Endothelial cell of umbilical vein (primary cell): ENCODE data around the gene OR5T2. TPM values are rescaled to one million over a fixed set of nuclear protein-coding genes. Genes with fewer than 3 reads are reported as not detected.

Experiments
- BruUV-seq: library from RNA; stranded (reverse); fragments of 400-500 nt; replicated peaks from 2 replicates; lab custom pipeline; 2021; lab: Mats Ljungman, UMichigan
- CTCF ChIA-PET: fragments of 300-600, 350-600 bp; sonication (Branson Sonifier 250); formaldehyde crosslinking; loops from one replicate; lab custom pipeline; 2021; ENCODE audit warnings: antibody characterized with exemption, inconsistent platforms; lab: Charles Lee
- POLR2A ChIA-PET: fragments of 300-600, 350-600 bp; sonication (Branson Sonifier 250); formaldehyde crosslinking; loops from one replicate; lab custom pipeline; 2021; ENCODE audit warnings: antibody characterized with exemption, inconsistent platforms; lab: Charles Lee
- DNase-seq: peaks from one replicate; pipeline ENCODE4 v3.0.0-alpha.2; 2011; ENCODE audit warnings: low read depth, low spot score
- FAIRE-seq: peaks from 2 replicates; lab custom pipeline; 2011; peaks lifted over from hg19 to GRCh38; lab: Jason Lieb, UNC
- H2AFZ ChIP-seq: 2 replicates; pipeline ENCODE4 v1.6.0; 2012; ENCODE audit warnings: low read depth, low read length, control low read depth, inconsistent platforms
- H3K27ac ChIP-seq: 2 replicates; pipeline ENCODE4 v1.5.1; 2011; ENCODE audit warnings: low read depth, mild to moderate bottlenecking, control low read depth, low read length, moderate library complexity; ENCODE audit not compliant: insufficient read depth
- H3K27me3 ChIP-seq, 2 experiments: 2 replicates each; pipeline versions ENCODE4 v1.6.0 to v1.6.1; 2011; ENCODE audit warnings: low read length in 2 of 2, mixed read lengths in 1 of 2; ENCODE audit not compliant: control insufficient read depth in 2 of 2, insufficient read depth in 2 of 2
- H3K36me3 ChIP-seq, 2 experiments: 2 replicates in 1 of 2; 3 replicates in 1 of 2; pipeline ENCODE4 v1.5.1; 2011; ENCODE audit warnings: low read length in 2 of 2, mild to moderate bottlenecking in 1 of 2, moderate library complexity in 1 of 2; ENCODE audit not compliant: control insufficient read depth in 2 of 2, insufficient read depth in 2 of 2; ENCODE audit errors: extremely low read depth in 1 of 2
- H3K4me1 ChIP-seq: 3 replicates; pipeline ENCODE4 v1.5.1; 2011; ENCODE audit warnings: mild to moderate bottlenecking, low read length; ENCODE audit not compliant: control insufficient read depth, insufficient read depth; ENCODE audit errors: extremely low read depth
- H3K4me2 ChIP-seq: 2 replicates; pipeline ENCODE4 v1.6.1; 2011; ENCODE audit warnings: low read length, control low read depth, mixed read lengths; ENCODE audit not compliant: insufficient read depth
- H3K4me3 ChIP-seq, 3 experiments: fragments of 200-600 bp in 1 of 3; sonication (generic), shearing (Covaris generic) in 1 of 3; replicated peaks in 1 of 3; 2 replicates each; pipeline ENCODE4 v1.5.1; 2011 to 2016; ENCODE audit warnings: control low read depth in 3 of 3, low read length in 3 of 3, mild to moderate bottlenecking in 2 of 3, inconsistent platforms in 1 of 3, low read depth in 1 of 3, moderate library complexity in 1 of 3; ENCODE audit not compliant: insufficient read depth in 1 of 3
- H3K79me2 ChIP-seq: 2 replicates; pipeline ENCODE4 v1.6.0; 2012; ENCODE audit warnings: low read length, inconsistent platforms; ENCODE audit not compliant: control insufficient read depth, insufficient read depth
- H3K9ac ChIP-seq: replicated peaks from 2 replicates; pipeline ENCODE3; 2011; ENCODE audit warnings: low read length, control low read depth; ENCODE audit not compliant: insufficient read depth; ENCODE audit errors: extremely low read depth
- H3K9me1 ChIP-seq: replicated peaks from 3 replicates; pipeline ENCODE4 v1.6.0; 2011; ENCODE audit warnings: mild to moderate bottlenecking, low read length; ENCODE audit not compliant: control insufficient read depth, insufficient read depth; ENCODE audit errors: extremely low read depth
- H3K9me3 ChIP-seq: replicated peaks from 2 replicates; pipeline ENCODE4 v1.5.1; 2012; ENCODE audit warnings: low read length, inconsistent platforms; ENCODE audit not compliant: control insufficient read depth, insufficient read depth
- H4K20me1 ChIP-seq: replicated peaks from 2 replicates; pipeline ENCODE3; 2011; ENCODE audit warnings: mild to moderate bottlenecking, low read length; ENCODE audit not compliant: control insufficient read depth, insufficient read depth; ENCODE audit errors: extremely low read depth
- EZH2 ChIP-seq: IDR thresholded peaks from 2 replicates; pipeline ENCODE4 v1.6.1; 2012; ENCODE audit warnings: borderline replicate concordance, low read depth, mild to moderate bottlenecking, moderate library complexity, low read length, inconsistent platforms; ENCODE audit not compliant: severe bottlenecking
- FOS ChIP-seq: IDR thresholded peaks from 2 replicates; pipeline ENCODE4 v1.6.1; 2011; ENCODE audit warnings: mild to moderate bottlenecking, low read length, moderate library complexity, borderline replicate concordance; ENCODE audit not compliant: insufficient read depth
- GATA2 ChIP-seq: IDR thresholded peaks from 2 replicates; pipeline ENCODE4 v1.7.0; 2011; ENCODE audit warnings: low read depth, mild to moderate bottlenecking, moderate library complexity, mixed read lengths, low read length; ENCODE audit not compliant: insufficient read length, insufficient read depth
- JUN ChIP-seq: IDR thresholded peaks from 2 replicates; pipeline ENCODE4 v1.6.1; 2011; ENCODE audit warnings: borderline replicate concordance, low read depth; ENCODE audit not compliant: insufficient read length, insufficient read depth
- MYC ChIP-seq: IDR thresholded peaks from one replicate; pipeline ENCODE4 v1.6.1; 2011; ENCODE audit warnings: mild to moderate bottlenecking, low read depth, low read length
- POLR2A ChIP-seq: IDR thresholded peaks from 2 replicates; pipeline ENCODE4 v1.6.1; 2012; ENCODE audit warnings: low read depth, mild to moderate bottlenecking, control low read depth, low read length
- POLR2AphosphoS5 ChIP-seq: IDR thresholded peaks from 2 replicates; pipeline ENCODE4 v1.6.1; 2012; ENCODE audit warnings: low read depth, mild to moderate bottlenecking, control low read depth, low read length, moderate library complexity; ENCODE audit not compliant: insufficient read depth
- dilution Hi-C: fragments of 300-500 bp; cut with MboI; formaldehyde crosslinking; loops from one replicate; pipeline ENCODE4 v1.15.0; 2019; ENCODE audit warnings: low sequenced_read_pairs; ENCODE audit not compliant: extremely low pct_ligation_motif_present
- intact Hi-C: fragments of 100-400 bp; cut with micrococcal nuclease; formaldehyde crosslinking; loops from one replicate; pipeline ENCODE4 v1.10.0; 2022
- polyA plus RNA-seq, 4 experiments: library from polyadenylated mRNA; depleted of rRNA in 3 of 4; stranded (reverse) in 3 of 4; unstranded in 1 of 4; fragments of >200 nt; gene quantifications; 2 replicates each; pipeline versions ENCODE4 v1.2.1 to v1.2.3, GENCODE V29; 2011 to 2012; ENCODE audit warnings: missing spikeins in 1 of 4
- total RNA-seq: library from RNA; stranded (reverse); gene quantifications from 2 replicates; pipeline ENCODE4 v1.2.3, GENCODE V29; 2021
- TF ChIP-seq, protein P1 (sequence below): IDR thresholded peaks from 2 replicates; pipeline ENCODE4 v1.6.1; 2011; ENCODE audit not compliant: insufficient read depth, insufficient read length
- TF ChIP-seq, protein P2 (sequence below), 2 donors: IDR thresholded peaks; 1 replicate in 1 of 2; 2 replicates in 1 of 2; pipeline ENCODE4 v1.5.1; 2011; ENCODE audit warnings: low read length in 2 of 2, mild to moderate bottlenecking in 2 of 2, moderate library complexity in 2 of 2, control low read depth in 1 of 2, inconsistent platforms in 1 of 2, low read depth in 1 of 2; ENCODE audit not compliant: insufficient read depth in 1 of 2; ENCODE audit errors: extremely low read depth in 1 of 2

OR5T2 gene
- total and polyA plus RNA-seq, 2 donors (not counting 3 experiments of a cell fraction or from before 2014, with no cell fraction given): not detected

DNA sequence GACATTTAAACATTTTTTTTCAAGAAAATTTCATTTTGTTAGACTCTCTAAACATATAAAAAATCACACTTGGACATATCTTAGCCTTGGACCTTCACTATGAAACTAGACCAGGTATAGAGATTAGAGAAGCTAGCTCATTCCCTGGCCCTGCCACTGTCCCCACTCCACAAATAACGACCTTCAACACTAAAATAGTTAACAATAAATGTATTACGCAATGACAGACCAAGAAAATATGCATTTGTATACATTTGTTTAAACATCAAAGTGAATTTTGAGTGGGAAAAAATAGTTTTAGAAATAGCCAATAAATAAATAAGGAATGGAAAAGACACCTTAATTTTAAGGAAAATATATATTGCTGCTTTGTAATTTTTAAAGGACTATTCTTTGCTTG, 36.7 kb downstream of the OR5T2 start:
- Histone ChIP-seq H3K79me2 (no peaks in the 10 kb centered on the region), H3K4me1 (no peaks in the 10 kb centered on the region), H3K36me3 (no peaks in the 10 kb centered on the region), H3K9me1 (no peaks in the 10 kb centered on the region), H2AFZ (no peak overlapping the region), H4K20me1 (no peaks in the 10 kb centered on the region), H3K4me3 (no peak overlapping the region), H3K4me2 (no peak overlapping the region), H3K9ac (no peak overlapping the region), H3K27me3 (no peaks in the 10 kb centered on the region), H3K27ac (no peak overlapping the region), H3K9me3 (no peaks in the 10 kb centered on the region)
- dilution Hi-C loops (no loop called here), intact Hi-C loops (no loop called here)
- TF ChIP-seq POLR2A (no peak), POLR2AphosphoS5 (no peak)
- TF ChIP-seq, protein P1, sequence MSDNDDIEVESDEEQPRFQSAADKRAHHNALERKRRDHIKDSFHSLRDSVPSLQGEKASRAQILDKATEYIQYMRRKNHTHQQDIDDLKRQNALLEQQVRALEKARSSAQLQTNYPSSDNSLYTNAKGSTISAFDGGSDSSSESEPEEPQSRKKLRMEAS: no peak
- DNase-seq: no peak
- no TSS peak for BruUV-seq
- ChIA-PET POLR2A (no interaction called here), CTCF (no interaction called here)
- FAIRE-seq: no peak

DNA sequence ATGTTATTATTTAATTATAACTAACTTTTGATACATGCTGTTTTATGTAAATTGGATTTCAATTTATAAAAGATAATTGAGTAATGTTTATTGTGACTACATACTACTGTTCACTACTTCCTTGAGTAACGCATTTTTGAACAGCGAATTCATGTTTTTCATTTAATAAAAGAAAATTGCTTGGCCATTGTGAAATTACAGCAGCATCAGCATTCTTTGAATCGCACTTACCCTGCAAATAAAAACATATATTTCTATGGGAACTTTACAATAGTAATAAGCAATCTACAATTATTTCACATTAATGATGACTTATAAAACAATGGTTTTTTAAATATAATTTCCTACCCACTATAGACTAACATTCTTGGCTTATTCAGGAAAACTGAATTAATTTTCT, 37.4 kb downstream of the OR5T2 start:
- CTCF ChIA-PET: no interaction called here
- no peak for FAIRE-seq
- intact Hi-C loops: no loop called here

More for the DNA sequence above, 37.4 kb downstream of the OR5T2 start:
- Histone ChIP-seq H3K4me1 (no peaks in the 10 kb centered on the region), H3K4me3 (no peak overlapping the region), H4K20me1 (no peaks in the 10 kb centered on the region), H3K36me3 (no peaks in the 10 kb centered on the region), H3K9me1 (no peaks in the 10 kb centered on the region), H3K27ac (no peak overlapping the region), H2AFZ (no peak overlapping the region), H3K27me3 (no peaks in the 10 kb centered on the region), H3K9me3 (no peaks in the 10 kb centered on the region), H3K4me2 (no peak overlapping the region), H3K79me2 (no peaks in the 10 kb centered on the region), H3K9ac (no peak overlapping the region)
- dilution Hi-C loops: no loop called here
- DNase-seq: no peak
- TF ChIP-seq POLR2AphosphoS5: no peak
- TF ChIP-seq POLR2A: no peak
- TF ChIP-seq, protein P2, sequence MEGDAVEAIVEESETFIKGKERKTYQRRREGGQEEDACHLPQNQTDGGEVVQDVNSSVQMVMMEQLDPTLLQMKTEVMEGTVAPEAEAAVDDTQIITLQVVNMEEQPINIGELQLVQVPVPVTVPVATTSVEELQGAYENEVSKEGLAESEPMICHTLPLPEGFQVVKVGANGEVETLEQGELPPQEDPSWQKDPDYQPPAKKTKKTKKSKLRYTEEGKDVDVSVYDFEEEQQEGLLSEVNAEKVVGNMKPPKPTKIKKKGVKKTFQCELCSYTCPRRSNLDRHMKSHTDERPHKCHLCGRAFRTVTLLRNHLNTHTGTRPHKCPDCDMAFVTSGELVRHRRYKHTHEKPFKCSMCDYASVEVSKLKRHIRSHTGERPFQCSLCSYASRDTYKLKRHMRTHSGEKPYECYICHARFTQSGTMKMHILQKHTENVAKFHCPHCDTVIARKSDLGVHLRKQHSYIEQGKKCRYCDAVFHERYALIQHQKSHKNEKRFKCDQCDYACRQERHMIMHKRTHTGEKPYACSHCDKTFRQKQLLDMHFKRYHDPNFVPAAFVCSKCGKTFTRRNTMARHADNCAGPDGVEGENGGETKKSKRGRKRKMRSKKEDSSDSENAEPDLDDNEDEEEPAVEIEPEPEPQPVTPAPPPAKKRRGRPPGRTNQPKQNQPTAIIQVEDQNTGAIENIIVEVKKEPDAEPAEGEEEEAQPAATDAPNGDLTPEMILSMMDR (IDR thresholded peaks at IDR 0.05; ENCODE audit: extremely low read depth in 1 of 2, insufficient read depth in 1 of 2, low read depth in 1 of 2, low read length in 2 of 2): no peak
- TF ChIP-seq GATA2: no peak
- no peak for TF ChIP-seq FOS
- no peak for TF ChIP-seq MYC
- TF ChIP-seq JUN: no peak
- no peak for TF ChIP-seq EZH2
- TF ChIP-seq, protein P1: no peak
- BruUV-seq: no TSS peak
- POLR2A ChIA-PET: no interaction called here
